ENCODE measurements around the gene MLLT3. TPM values are rescaled to one million over a fixed set of nuclear protein-coding genes. Genes with fewer than 3 reads are reported as not detected.

The MLLT3 gene
- total RNA-seq, 1 donor from 2014 or later, result 26.5 TPM

GRCh38 chr9:20526500-20527319 is 95.6 kb downstream of the MLLT3 start:
- H3K9me3 Mint-ChIP-seq, result no peaks in the 10 kb centered on the region
- intact Hi-C loops (cut with micrococcal nuclease), result no loop called here
- no peaks in the 10 kb centered on the region for H3K27me3 Mint-ChIP-seq
- DNase-seq, result no peak
- H3K36me3 Mint-ChIP-seq (ENCODE audit: low read depth), result peaks cover 18% of the 10 kb centered on the region
- H3K4me1 Mint-ChIP-seq, result peaks cover 71% of the 10 kb centered on the region
- H3K27ac Mint-ChIP-seq, result no peak overlapping the region
- H3K4me3 Mint-ChIP-seq, result peak overlapping the region; percentile 5

GRCh38 chr9:20524776-20525175 is 97.5 kb downstream of the MLLT3 start:
- no peak for DNase-seq
- Mint-ChIP-seq H3K27me3 (no peaks in the 10 kb centered on the region), H3K4me1 (peaks cover 68% of the 10 kb centered on the region), H3K27ac (no peak overlapping the region), H3K4me3 (no peak overlapping the region), H3K9me3 (no peaks in the 10 kb centered on the region), H3K36me3 (ENCODE audit: low read depth) (peaks cover 22% of the 10 kb centered on the region)
- intact Hi-C loops (cut with micrococcal nuclease), result no loop called here

GRCh38 chr9:20518737-20519136 is 103.6 kb downstream of the MLLT3 start:
- intact Hi-C loops (cut with micrococcal nuclease), result no loop called here
- Mint-ChIP-seq H3K27me3 (no peaks in the 10 kb centered on the region), H3K27ac (no peak overlapping the region), H3K9me3 (no peaks in the 10 kb centered on the region), H3K4me3 (no peak overlapping the region), H3K4me1 (peaks cover 57% of the 10 kb centered on the region), H3K36me3 (ENCODE audit: low read depth) (peaks cover 39% of the 10 kb centered on the region)
- no peak for DNase-seq

- peaks cover 33% of the 10 kb centered on the region for H3K36me3 Mint-ChIP-seq (ENCODE audit: low read depth)
- H3K4me3 Mint-ChIP-seq, result peak overlapping the region; percentile 28
- peak overlapping the region; percentile 68 for H3K27ac Mint-ChIP-seq
These were observed 109.0 kb downstream of the MLLT3 start for GRCh38 chr9:20513126-20513913.

GRCh38 chr9:20512636-20513035 is 109.7 kb downstream of the MLLT3 start:
- intact Hi-C loops (cut with micrococcal nuclease), result loop anchor here (5.0 kb wide), 1 partner anchor 155 kb away; no protein-coding TSS in a partner anchor
- no peaks in the 10 kb centered on the region for H3K27me3 Mint-ChIP-seq
- H3K9me3 Mint-ChIP-seq, result peaks cover 4% of the 10 kb centered on the region
- H3K36me3 Mint-ChIP-seq (ENCODE audit: low read depth), result peaks cover 29% of the 10 kb centered on the region
- peaks cover 76% of the 10 kb centered on the region for H3K4me1 Mint-ChIP-seq
- no peak for DNase-seq
- peak overlapping the region; percentile 68 for H3K27ac Mint-ChIP-seq
- H3K4me3 Mint-ChIP-seq, result peak overlapping the region; percentile 28

More at GRCh38 chr9:20513126-20513913, 109.0 kb downstream of the MLLT3 start:
- Mint-ChIP-seq H3K4me1 (peaks cover 70% of the 10 kb centered on the region), H3K27me3 (no peaks in the 10 kb centered on the region), H3K9me3 (peaks cover 4% of the 10 kb centered on the region)
- intact Hi-C loops (cut with micrococcal nuclease), result loop anchor here (5.0 kb wide), 1 partner anchor 156 kb away; no protein-coding TSS in a partner anchor
- no peak for DNase-seq

GRCh38 chr9:20512106-20512505 is 110.2 kb downstream of the MLLT3 start:
- peaks cover 4% of the 10 kb centered on the region for H3K9me3 Mint-ChIP-seq
- no peak overlapping the region for H3K4me3 Mint-ChIP-seq
- no peaks in the 10 kb centered on the region for H3K27me3 Mint-ChIP-seq
- peaks cover 74% of the 10 kb centered on the region for H3K4me1 Mint-ChIP-seq
- DNase-seq, result no peak
- peaks cover 24% of the 10 kb centered on the region for H3K36me3 Mint-ChIP-seq (ENCODE audit: low read depth)
- intact Hi-C loops (cut with micrococcal nuclease), result loop anchor here (5.0 kb wide), 1 partner anchor 155 kb away; no protein-coding TSS in a partner anchor
- H3K27ac Mint-ChIP-seq, result no peak overlapping the region

GRCh38 chr9:20511686-20512085 is 110.6 kb downstream of the MLLT3 start:
- intact Hi-C loops (cut with micrococcal nuclease), result loop anchor here (5.0 kb wide), 1 partner anchor 154 kb away; no protein-coding TSS in a partner anchor
- peaks cover 75% of the 10 kb centered on the region for H3K4me1 Mint-ChIP-seq
- no peaks in the 10 kb centered on the region for H3K27me3 Mint-ChIP-seq
- no peak overlapping the region for H3K4me3 Mint-ChIP-seq
- DNase-seq, result no peak
- no peak overlapping the region for H3K27ac Mint-ChIP-seq
- peaks cover 4% of the 10 kb centered on the region for H3K9me3 Mint-ChIP-seq
- H3K36me3 Mint-ChIP-seq (ENCODE audit: low read depth), result peaks cover 24% of the 10 kb centered on the region

- intact Hi-C loops (cut with micrococcal nuclease), result loop anchor here (2.0 to 10.0 kb wide), 3 partner anchors 67 to 585 kb away; partner anchors contain the start of gene MLLT3
- H3K36me3 Mint-ChIP-seq (ENCODE audit: low read depth), result peaks cover 27% of the 10 kb centered on the region
- H3K27ac Mint-ChIP-seq, result no peak overlapping the region
- DNase-seq, result no peak
- no peak overlapping the region for H3K4me3 Mint-ChIP-seq
- peaks cover 70% of the 10 kb centered on the region for H3K4me1 Mint-ChIP-seq
- H3K9me3 Mint-ChIP-seq, result peaks cover 4% of the 10 kb centered on the region
- no peaks in the 10 kb centered on the region for H3K27me3 Mint-ChIP-seq
These were observed 112.8 kb downstream of the MLLT3 start for GRCh38 chr9:20509466-20509865.

- Mint-ChIP-seq H3K27ac (peak overlapping the region; percentile 77), H3K36me3 (ENCODE audit: low read depth) (peaks cover 29% of the 10 kb centered on the region), H3K4me3 (peak overlapping the region; percentile 61), H3K27me3 (no peaks in the 10 kb centered on the region), H3K4me1 (peaks cover 67% of the 10 kb centered on the region), H3K9me3 (peaks cover 7% of the 10 kb centered on the region)
- peak; percentile 79 for DNase-seq
- intact Hi-C loops (cut with micrococcal nuclease), result loop anchor here (1.0 to 10.0 kb wide), 4 partner anchors 45 to 583 kb away; partner anchors contain the start of gene MLLT3
These were observed 114.1 kb downstream of the MLLT3 start for GRCh38 chr9:20508242-20508641.

- DNase-seq, result no peak
- H3K4me3 Mint-ChIP-seq, result no peak overlapping the region
- H3K4me1 Mint-ChIP-seq, result peaks cover 64% of the 10 kb centered on the region
- intact Hi-C loops (cut with micrococcal nuclease), result loop anchor here (5.0 to 10.0 kb wide), 2 partner anchors 65 to 583 kb away; no protein-coding TSS in a partner anchor
- peaks cover 7% of the 10 kb centered on the region for H3K9me3 Mint-ChIP-seq
- H3K27me3 Mint-ChIP-seq, result no peaks in the 10 kb centered on the region
- peaks cover 32% of the 10 kb centered on the region for H3K36me3 Mint-ChIP-seq (ENCODE audit: low read depth)
- no peak overlapping the region for H3K27ac Mint-ChIP-seq
These were observed 114.9 kb downstream of the MLLT3 start for GRCh38 chr9:20507431-20507830.

- H3K36me3 Mint-ChIP-seq (ENCODE audit: low read depth), result peaks cover 32% of the 10 kb centered on the region
- intact Hi-C loops (cut with micrococcal nuclease), result loop anchor here (5.0 to 10.0 kb wide), 2 partner anchors 64 to 581 kb away; no protein-coding TSS in a partner anchor
- no peak overlapping the region for H3K4me3 Mint-ChIP-seq
- H3K27ac Mint-ChIP-seq, result no peak overlapping the region
- DNase-seq, result no peak
- peaks cover 52% of the 10 kb centered on the region for H3K4me1 Mint-ChIP-seq
- no peaks in the 10 kb centered on the region for H3K27me3 Mint-ChIP-seq
- H3K9me3 Mint-ChIP-seq, result peaks cover 7% of the 10 kb centered on the region
These were observed 116.0 kb downstream of the MLLT3 start for GRCh38 chr9:20506099-20506900.

GRCh38 chr9:20505574-20505973 is 116.7 kb downstream of the MLLT3 start:
- peaks cover 33% of the 10 kb centered on the region for H3K36me3 Mint-ChIP-seq (ENCODE audit: low read depth)
- H3K27ac Mint-ChIP-seq, result no peak overlapping the region
- intact Hi-C loops (cut with micrococcal nuclease), result loop anchor here (5.0 to 10.0 kb wide), 2 partner anchors 63 to 581 kb away; no protein-coding TSS in a partner anchor
- DNase-seq, result no peak
- H3K4me3 Mint-ChIP-seq, result no peak overlapping the region
- H3K9me3 Mint-ChIP-seq, result peaks cover 13% of the 10 kb centered on the region
- peaks cover 55% of the 10 kb centered on the region for H3K4me1 Mint-ChIP-seq
- H3K27me3 Mint-ChIP-seq, result no peaks in the 10 kb centered on the region

GRCh38 chr9:20504930-20505329 is 117.4 kb downstream of the MLLT3 start:
- Mint-ChIP-seq H3K9me3 (peaks cover 13% of the 10 kb centered on the region), H3K4me3 (no peak overlapping the region), H3K27me3 (no peaks in the 10 kb centered on the region), H3K27ac (no peak overlapping the region), H3K4me1 (peaks cover 54% of the 10 kb centered on the region), H3K36me3 (ENCODE audit: low read depth) (peaks cover 33% of the 10 kb centered on the region)
- intact Hi-C loops (cut with micrococcal nuclease), result loop anchor here (5.0 to 10.0 kb wide), 2 partner anchors 63 to 580 kb away; no protein-coding TSS in a partner anchor
- peak; percentile 73 for DNase-seq

Data from activated CD4-positive, alpha-beta T cell treated with anti-CD3 and anti-CD28 coated beads, Interleukin-2, amount 10 ng/mL, durations not matched to agents 24 days and 14 days (primary cell).